GM10248 (cell line): Measurements from ENCODE around the gene CD8B.

Experiments used
- CTCF ChIA-PET: fragments of 300-600 bp; sonication (Branson Sonifier 250); formaldehyde crosslinking; extraction: SDS; loops from one replicate; lab custom pipeline; 2021; ENCODE audit warnings: antibody characterized with exemption; lab: Yijun Ruan, JAX
- POLR2A ChIA-PET: fragments of 350-650 bp; sonication (Branson Sonifier 250); formaldehyde crosslinking; extraction: SDS; loops from one replicate; lab custom pipeline; 2020; ENCODE audit warnings: antibody characterized with exemption; lab: Yijun Ruan, JAX
- DNase-seq: peaks from one replicate; pipeline ENCODE4 v3.0.0; 2012; ENCODE audit errors: extremely low spot score
- CTCF ChIP-seq: IDR thresholded peaks from 2 replicates; pipeline ENCODE4 v1.5.1; 2012; ENCODE audit warnings: mild to moderate bottlenecking, low read depth; ENCODE audit errors: extremely low read depth, missing control alignments, control extremely low read depth

Gene CD8B

GRCh38 chr2:86807133-86807467 is 54.6 kb downstream of the CD8B start:
- POLR2A ChIA-PET = no interaction called here

GRCh38 chr2:86806059-86806857 is 55.4 kb downstream of the CD8B start:
- no peak for TF ChIP-seq CTCF
- ChIA-PET CTCF (interaction anchor here (0.8 to 3.5 kb wide), 7 partner anchors 11 to 52 kb away, joined by 3 to 15 read pairs (median 5); no protein-coding TSS in a partner anchor), POLR2A (no interaction called here)
- DNase-seq = no peak

More at GRCh38 chr2:86807133-86807467, 54.6 kb downstream of the CD8B start:
- TF ChIP-seq CTCF = no peak
- DNase-seq = no peak
- CTCF ChIA-PET = interaction anchor here (0.8 to 3.5 kb wide), 9 partner anchors 11 to 58 kb away, joined by 3 to 15 read pairs (median 4); no protein-coding TSS in a partner anchor

GRCh38 chr2:86800856-86801567 is 60.7 kb downstream of the CD8B start:
- ChIA-PET CTCF (no interaction called here), POLR2A (no interaction called here)

GRCh38 chr2:86794861-86795260 is 66.8 kb downstream of the CD8B start:
- DNase-seq = no peak
- no peak for TF ChIP-seq CTCF
- ChIA-PET POLR2A (no interaction called here), CTCF (interaction anchor here (0.7 to 2.7 kb wide), 3 partner anchors 13 to 364 kb away, joined by 3 to 15 read pairs (median 3); no protein-coding TSS in a partner anchor)

More at GRCh38 chr2:86800856-86801567, 60.7 kb downstream of the CD8B start:
- no peak for TF ChIP-seq CTCF
- no peak for DNase-seq

- CTCF ChIA-PET = no interaction called here
- DNase-seq = no peak
- POLR2A ChIA-PET = no interaction called here
- TF ChIP-seq CTCF = no peak
These were observed 67.9 kb downstream of the CD8B start for GRCh38 chr2:86793752-86794151.

- DNase-seq = no peak
- TF ChIP-seq CTCF = no peak
- CTCF ChIA-PET = interaction anchor here (1.1 to 2.0 kb wide), 2 partner anchors 17 to 23 kb away, joined by 3 to 6 read pairs; no protein-coding TSS in a partner anchor
- POLR2A ChIA-PET = no interaction called here
These were observed 70.1 kb downstream of the CD8B start for GRCh38 chr2:86791573-86791972.
